C4-2B (cell line): ENCODE measurements around the gene SCG3.
A peak's percentile ranks its signal among the peaks of the same experiment; 100 is the strongest.

Source experiments
- H3K27ac ChIP-seq: fragments of 450-650 bp; 2 replicates; pipeline ENCODE4 v1.5.1; 2017
- ZFX ChIP-seq: fragments of 450-650 bp; IDR thresholded peaks from 2 replicates; pipeline ENCODE4 v1.6.1; 2017
- TF ChIP-seq, protein P1 (sequence below): fragments of 450-650 bp; conservative IDR thresholded peaks from 2 replicates; pipeline ENCODE4 v1.5.1; 2017; ENCODE audit warnings: mild to moderate bottlenecking

The SCG3 gene

DNA sequence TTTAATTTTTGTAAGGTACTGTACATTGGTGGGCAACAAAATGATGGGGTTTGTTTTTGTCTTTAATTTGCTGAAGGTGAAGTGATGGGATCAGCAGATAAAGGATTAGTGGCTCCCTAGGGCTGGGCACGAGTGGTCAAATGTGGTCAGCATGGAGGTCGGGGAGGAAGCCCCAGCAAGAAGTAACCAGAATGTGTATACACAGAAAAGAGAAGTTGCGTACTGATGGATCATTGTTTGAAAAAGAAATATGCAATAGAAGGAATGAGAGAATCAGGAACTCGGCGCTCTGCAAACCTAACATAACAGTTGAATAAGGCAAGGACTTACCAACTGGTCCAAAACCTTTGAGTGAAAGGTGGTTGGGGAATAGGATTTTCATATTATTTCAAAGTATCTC, 71.6 kb downstream of the SCG3 start:
- TF ChIP-seq, protein P1, sequence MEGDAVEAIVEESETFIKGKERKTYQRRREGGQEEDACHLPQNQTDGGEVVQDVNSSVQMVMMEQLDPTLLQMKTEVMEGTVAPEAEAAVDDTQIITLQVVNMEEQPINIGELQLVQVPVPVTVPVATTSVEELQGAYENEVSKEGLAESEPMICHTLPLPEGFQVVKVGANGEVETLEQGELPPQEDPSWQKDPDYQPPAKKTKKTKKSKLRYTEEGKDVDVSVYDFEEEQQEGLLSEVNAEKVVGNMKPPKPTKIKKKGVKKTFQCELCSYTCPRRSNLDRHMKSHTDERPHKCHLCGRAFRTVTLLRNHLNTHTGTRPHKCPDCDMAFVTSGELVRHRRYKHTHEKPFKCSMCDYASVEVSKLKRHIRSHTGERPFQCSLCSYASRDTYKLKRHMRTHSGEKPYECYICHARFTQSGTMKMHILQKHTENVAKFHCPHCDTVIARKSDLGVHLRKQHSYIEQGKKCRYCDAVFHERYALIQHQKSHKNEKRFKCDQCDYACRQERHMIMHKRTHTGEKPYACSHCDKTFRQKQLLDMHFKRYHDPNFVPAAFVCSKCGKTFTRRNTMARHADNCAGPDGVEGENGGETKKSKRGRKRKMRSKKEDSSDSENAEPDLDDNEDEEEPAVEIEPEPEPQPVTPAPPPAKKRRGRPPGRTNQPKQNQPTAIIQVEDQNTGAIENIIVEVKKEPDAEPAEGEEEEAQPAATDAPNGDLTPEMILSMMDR = no peak
- TF ChIP-seq ZFX = no peak
- H3K27ac ChIP-seq = no peak overlapping the region

DNA sequence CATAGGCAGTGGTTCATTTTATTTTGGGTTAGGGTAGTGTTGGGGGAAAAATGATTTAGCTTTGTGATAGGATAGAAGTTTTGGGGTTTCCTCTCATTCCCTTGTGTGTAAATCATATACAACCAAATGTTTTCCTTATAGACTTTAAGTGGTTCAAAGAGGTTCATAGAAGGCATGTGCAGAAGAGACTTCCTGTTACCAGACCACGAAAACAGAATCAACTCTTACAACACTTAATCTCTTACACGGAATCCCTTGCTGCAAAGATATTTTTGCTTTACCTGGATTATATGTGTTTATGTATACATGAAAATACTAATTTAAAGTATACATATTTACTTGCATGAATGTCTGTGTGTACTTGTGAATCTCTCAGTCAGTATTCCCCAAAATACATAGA, 73.0 kb downstream of the SCG3 start:
- no peak for TF ChIP-seq ZFX
- TF ChIP-seq, protein P1 = no peak
- H3K27ac ChIP-seq = no peak overlapping the region

DNA sequence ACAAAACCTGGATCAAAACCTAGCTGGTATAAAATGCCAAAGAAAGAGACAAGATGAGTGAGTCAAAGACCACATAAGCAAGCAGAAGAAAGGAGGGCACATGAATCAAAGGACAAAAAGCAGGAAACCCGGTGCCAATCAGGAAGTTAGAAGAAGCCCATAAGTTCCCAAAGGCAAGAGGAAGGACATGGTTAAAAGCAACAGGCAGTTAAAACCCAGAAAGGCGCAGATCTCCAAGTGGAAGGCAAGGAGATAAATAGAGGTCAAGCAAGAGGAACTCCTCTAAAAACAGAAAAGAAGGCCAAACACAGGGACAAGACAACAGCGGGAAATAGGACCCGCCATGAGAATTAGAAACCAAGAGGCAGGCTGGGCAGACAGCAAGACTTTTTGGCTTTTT, 74.5 kb downstream of the SCG3 start:
- no peak overlapping the region for H3K27ac ChIP-seq
- no peak for TF ChIP-seq ZFX
- TF ChIP-seq, protein P1 = no peak

DNA sequence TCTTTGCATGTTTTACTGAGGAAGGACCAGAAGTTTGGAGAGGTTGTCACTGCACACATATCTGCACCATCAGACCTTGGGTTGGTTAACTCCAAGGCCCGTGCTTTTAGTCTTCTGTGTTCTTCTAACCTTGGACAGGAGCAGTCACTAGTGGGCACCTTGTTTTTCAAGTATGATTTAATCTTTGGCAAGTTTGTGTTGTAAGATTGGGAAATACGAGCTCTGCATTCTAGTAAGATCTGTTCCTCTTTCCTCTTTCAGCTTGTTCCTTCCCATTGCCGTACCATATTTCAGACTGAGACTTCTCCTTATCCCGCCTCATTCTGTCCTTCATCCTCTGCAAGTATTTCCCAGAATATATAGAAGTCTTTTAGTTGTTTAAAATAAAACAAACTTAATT, 75.2 kb downstream of the SCG3 start:
- H3K27ac ChIP-seq = no peak overlapping the region
- TF ChIP-seq, protein P1 = no peak
- TF ChIP-seq ZFX = no peak

DNA sequence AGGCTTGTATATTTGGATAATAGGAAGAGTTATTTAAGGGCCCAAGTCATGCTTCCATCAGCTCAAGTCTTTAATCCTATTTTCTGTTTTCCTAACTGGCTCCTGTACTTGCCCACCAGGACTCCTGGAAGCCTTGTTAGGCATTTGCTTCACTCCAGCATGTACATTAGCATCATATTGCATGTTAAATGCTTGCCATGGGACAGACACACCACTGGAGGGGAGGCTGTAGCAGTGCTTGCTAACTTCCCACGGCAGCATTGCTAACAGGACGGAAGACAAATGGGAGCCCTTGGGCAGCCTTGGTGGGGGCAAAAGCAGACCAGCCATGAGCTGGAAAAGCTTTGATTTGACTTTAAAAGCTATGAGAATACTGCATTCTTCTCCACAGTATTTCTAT, 76.1 kb downstream of the SCG3 start:
- no peak for TF ChIP-seq ZFX
- TF ChIP-seq, protein P1 = no peak

DNA sequence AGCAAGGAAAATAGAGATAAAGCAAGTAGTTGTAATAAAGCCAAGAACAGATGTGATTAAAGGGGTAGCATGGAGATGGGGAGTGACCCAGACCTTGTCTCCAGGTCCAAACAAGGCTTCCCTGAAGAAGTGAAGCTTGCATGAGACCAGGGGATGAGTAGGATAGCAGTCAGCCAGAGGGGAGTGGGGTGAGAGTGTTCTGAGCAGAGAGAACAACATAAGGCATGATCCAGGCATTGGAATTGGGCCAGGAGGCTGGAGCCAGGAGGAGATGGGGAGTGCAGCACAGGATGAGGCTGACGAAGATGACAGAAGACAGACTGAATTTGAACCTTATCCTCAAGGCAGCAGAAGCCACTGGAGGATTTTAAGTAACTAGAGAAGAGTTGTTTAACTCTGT, 77.3 kb downstream of the SCG3 start:
- no peak overlapping the region for H3K27ac ChIP-seq

More for the DNA sequence above, 76.1 kb downstream of the SCG3 start:
- H3K27ac ChIP-seq = no peak overlapping the region

DNA sequence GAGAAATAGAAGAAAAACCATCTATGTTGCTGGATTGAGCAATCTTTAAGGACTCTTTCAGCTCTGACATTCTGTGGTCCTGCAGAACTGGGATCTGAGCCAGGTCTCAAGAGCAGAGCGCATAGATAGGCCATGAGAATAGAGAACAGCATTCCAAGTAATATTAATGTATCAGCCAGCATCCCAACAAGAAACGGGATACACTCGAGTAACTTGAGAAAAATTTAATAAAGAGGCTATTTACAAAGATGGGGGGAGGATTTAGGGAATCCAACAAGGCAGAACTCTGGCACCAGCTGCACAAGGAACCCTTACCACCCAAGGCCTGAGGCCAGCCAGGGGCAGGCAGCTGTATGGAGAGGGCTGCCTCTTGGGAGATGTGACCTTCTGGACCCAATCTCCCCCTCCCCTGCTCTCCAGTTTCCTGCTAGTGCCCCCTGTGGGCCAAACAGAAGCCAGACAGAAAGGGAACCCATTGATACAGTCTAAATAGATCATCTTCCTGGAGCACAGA, 78.3 kb downstream of the SCG3 start:
- H3K27ac ChIP-seq = no peak overlapping the region
- TF ChIP-seq, protein P1 = 0 out of 2 replicates have a peak, but pooled peaks have one; percentile 2
- TF ChIP-seq ZFX = no peak

More for the DNA sequence above, 77.3 kb downstream of the SCG3 start:
- TF ChIP-seq ZFX = no peak
- TF ChIP-seq, protein P1 = no peak
